Chondrocyte (in vitro differentiated cells): ENCODE results near the gene GAK. TPM values are rescaled to one million over a fixed set of nuclear protein-coding genes. Genes with fewer than 3 reads are reported as not detected.
A peak's percentile ranks its signal among the peaks of the same experiment; 100 is the strongest.

ENCODE experiments used
- DNase-seq: peaks from one replicate; pipeline ENCODE4 v3.0.0; 2021; ENCODE audit warnings: mixed read lengths, low spot score
- H3K27ac Mint-ChIP-seq: one replicate; pipeline ENCODE4 v1.8.0; 2021; ENCODE audit warnings: mild to moderate bottlenecking, moderate library complexity, mixed read lengths; ENCODE audit not compliant: unreplicated experiment
- H3K27me3 Mint-ChIP-seq: 2 replicates; pipeline ENCODE4 v1.8.0; 2021; ENCODE audit warnings: low read depth, mixed read lengths
- H3K36me3 Mint-ChIP-seq: 2 replicates; pipeline ENCODE4 v1.8.0; 2021; ENCODE audit warnings: low read depth, mixed read lengths
- H3K4me1 Mint-ChIP-seq: 2 replicates; pipeline ENCODE4 v1.8.0; 2021; ENCODE audit warnings: low read depth, mild to moderate bottlenecking, mixed read lengths
- H3K4me3 Mint-ChIP-seq: one replicate; pipeline ENCODE4 v1.8.0; 2021; ENCODE audit warnings: mild to moderate bottlenecking, moderate library complexity, mixed read lengths; ENCODE audit not compliant: unreplicated experiment
- H3K9me3 Mint-ChIP-seq: 2 replicates; pipeline ENCODE4 v1.8.0; 2021; ENCODE audit warnings: low read depth, mixed read lengths
- total RNA-seq: library from RNA; stranded (reverse); gene quantifications from 3 replicates; pipeline ENCODE4 v1.2.1, GENCODE V29; 2021
- TF ChIP-seq, protein P1 (sequence below): fragments of 200-600 bp; sonication (generic); IDR thresholded peaks from 2 replicates; pipeline ENCODE4 v1.5.0; 2021; ENCODE audit warnings: antibody characterized with exemption, mild to moderate bottlenecking, moderate library complexity

The GAK gene
- total RNA-seq, 1 donor from 2014 or later, result 61.4 TPM

DNA sequence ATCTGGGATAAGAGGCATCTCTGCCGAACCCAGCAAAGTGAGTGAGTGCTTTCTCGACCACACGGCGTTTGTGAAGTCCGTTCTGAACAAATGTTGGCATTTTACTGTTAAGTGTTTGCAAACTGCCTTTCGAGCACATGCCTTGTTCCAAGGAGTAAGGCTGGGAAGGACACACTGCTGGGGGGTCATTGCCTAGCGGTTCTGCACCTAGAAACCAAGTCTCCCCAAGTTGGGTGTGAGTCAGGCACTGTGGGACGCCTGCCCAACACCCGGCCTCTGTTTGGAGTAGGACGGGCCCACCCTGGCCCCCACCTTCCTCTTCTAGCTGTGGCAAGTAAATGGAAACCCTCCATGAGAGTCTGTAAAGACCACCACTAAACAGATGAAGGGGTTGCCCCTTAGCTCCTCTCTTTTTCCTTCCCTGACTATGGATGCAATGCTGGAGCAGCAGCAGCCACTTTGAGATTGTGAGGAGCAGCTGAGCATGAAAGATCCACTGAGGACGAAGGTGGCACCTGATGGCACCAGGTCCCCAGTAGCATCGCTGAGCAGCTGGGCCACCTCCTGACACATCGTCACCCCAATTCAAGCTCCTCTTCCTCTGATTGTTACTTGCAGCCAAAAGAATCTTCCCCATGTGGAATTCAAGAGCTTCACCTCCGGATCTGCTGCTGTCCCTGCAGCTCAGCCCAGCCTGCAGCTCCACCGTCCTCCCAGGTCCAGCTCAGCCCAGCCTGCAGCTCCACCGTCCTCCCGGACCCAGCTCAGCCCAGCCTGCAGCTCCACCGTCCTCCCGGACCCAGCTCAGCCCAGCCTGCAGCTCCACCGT, 112.5 kb downstream of the GAK start:
- Mint-ChIP-seq H3K9me3 (no peaks in the 10 kb centered on the region), H3K4me1 (no peaks in the 10 kb centered on the region), H3K27ac (no peak overlapping the region), H3K4me3 (no peak overlapping the region), H3K36me3 (no peaks in the 10 kb centered on the region), H3K27me3 (peaks cover 54% of the 10 kb centered on the region)
- TF ChIP-seq, protein P1, sequence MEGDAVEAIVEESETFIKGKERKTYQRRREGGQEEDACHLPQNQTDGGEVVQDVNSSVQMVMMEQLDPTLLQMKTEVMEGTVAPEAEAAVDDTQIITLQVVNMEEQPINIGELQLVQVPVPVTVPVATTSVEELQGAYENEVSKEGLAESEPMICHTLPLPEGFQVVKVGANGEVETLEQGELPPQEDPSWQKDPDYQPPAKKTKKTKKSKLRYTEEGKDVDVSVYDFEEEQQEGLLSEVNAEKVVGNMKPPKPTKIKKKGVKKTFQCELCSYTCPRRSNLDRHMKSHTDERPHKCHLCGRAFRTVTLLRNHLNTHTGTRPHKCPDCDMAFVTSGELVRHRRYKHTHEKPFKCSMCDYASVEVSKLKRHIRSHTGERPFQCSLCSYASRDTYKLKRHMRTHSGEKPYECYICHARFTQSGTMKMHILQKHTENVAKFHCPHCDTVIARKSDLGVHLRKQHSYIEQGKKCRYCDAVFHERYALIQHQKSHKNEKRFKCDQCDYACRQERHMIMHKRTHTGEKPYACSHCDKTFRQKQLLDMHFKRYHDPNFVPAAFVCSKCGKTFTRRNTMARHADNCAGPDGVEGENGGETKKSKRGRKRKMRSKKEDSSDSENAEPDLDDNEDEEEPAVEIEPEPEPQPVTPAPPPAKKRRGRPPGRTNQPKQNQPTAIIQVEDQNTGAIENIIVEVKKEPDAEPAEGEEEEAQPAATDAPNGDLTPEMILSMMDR, result no peak
- no peak for DNase-seq

DNA sequence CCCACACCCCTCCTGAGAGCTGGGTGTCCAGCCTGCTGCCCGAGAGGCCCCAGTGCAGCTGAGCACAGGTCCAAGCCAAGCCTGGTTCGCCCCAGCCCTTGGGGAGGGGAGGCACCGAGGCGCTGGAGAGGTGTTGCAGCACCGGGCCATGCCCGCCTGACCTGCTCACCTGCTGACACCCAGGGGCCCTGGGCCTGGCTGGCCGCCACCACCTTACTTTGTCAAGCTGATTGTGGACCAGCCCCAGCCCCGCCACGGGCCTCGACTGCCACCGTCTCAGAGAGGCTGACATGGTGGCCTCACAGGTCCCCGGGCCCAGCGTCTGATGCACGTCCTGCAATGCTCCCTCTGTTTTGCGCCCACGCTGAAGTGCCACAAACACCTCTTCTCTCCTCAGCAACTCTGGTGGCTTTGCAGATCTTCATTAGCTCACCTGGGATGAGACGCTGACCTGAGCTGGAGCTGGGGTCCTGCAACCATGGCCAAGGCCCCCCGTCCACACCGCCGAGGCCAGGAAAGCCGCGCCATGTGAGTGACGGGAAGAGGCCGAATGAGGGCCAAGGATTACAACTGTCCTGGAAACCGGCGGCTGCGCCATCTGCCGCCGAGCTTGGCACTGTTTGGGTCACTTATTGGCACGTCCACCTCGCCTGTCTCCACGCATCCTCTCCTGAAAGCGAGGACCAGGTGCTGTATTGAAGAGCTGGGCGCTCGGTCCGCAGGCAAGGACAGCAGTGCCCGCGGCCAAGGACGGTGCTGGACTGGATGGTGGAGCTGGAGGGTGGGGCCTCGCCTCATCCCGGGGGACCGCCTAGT, 113.8 kb downstream of the GAK start:
- TF ChIP-seq, protein P1, result no peak
- Mint-ChIP-seq H3K27me3 (peaks cover 58% of the 10 kb centered on the region), H3K4me1 (no peaks in the 10 kb centered on the region), H3K27ac (no peak overlapping the region), H3K4me3 (no peak overlapping the region), H3K36me3 (no peaks in the 10 kb centered on the region), H3K9me3 (no peaks in the 10 kb centered on the region)
- DNase-seq, result no peak

DNA sequence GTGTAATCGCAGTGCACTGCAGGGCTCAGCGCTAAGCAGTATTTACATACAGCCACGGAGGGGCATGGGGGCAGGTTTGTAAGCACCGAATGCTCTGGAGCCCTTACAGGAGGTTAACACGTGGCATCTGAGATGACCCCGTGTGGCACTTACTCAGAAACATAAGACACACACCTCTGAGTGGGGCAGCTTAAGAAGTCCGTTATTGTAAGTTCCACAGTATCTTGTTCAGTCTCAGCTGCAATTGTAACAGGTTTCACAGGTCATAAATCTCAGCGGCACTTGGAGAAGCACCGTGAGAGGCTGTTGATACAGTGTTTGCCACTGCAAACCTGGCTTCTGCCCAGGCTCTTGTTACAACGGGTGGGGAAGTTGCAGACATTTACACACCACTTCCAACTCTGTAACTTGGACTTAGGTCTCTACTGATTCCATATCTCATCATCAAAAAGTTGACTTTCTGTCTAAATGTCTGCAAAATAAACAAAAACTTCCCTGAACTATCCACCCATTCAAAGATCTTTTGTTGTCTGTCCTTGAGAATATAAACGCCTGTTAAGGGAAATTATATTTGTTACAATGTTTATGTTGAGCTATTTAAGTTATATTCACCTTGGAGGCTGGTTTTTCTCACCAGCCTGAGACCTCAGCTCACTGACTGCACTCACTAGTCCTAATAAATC, 116.5 kb downstream of the GAK start:
- TF ChIP-seq, protein P1, result no peak
- Mint-ChIP-seq H3K9me3 (no peaks in the 10 kb centered on the region), H3K27ac (no peak overlapping the region), H3K36me3 (no peaks in the 10 kb centered on the region), H3K4me1 (no peaks in the 10 kb centered on the region), H3K27me3 (peaks cover 56% of the 10 kb centered on the region), H3K4me3 (no peak overlapping the region)
- peak; percentile 35 for DNase-seq

DNA sequence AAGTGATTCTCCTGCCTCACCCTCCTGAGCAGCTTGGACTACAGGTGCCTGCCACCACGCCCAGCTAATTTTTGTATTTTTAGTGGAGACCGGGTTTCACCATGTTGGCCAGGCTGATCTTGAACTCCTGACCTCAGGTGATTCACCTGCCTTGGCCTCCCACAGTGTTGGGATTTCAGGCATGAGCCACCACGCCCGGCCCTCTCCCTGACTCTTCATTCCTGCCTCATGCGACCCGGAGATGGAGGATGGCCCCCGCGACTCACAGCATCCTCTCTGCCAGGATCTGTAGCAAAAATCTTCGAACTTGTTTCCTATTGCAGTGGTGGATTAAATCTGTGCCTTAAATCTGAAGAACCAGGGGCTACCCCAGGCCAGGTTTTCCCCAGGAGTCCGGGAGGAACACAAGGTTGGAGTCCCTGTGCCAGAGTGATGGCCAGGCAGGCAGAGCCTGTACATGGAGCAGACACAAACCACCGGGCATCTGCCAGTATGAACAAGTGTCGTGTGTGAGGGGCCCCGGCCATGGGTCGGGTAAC, 117.7 kb downstream of the GAK start:
- Mint-ChIP-seq H3K4me3 (no peak overlapping the region), H3K27me3 (peaks cover 54% of the 10 kb centered on the region), H3K9me3 (no peaks in the 10 kb centered on the region), H3K27ac (no peak overlapping the region), H3K4me1 (no peaks in the 10 kb centered on the region), H3K36me3 (no peaks in the 10 kb centered on the region)
- DNase-seq, result peak; percentile 70
- TF ChIP-seq, protein P1, result no peak

DNA sequence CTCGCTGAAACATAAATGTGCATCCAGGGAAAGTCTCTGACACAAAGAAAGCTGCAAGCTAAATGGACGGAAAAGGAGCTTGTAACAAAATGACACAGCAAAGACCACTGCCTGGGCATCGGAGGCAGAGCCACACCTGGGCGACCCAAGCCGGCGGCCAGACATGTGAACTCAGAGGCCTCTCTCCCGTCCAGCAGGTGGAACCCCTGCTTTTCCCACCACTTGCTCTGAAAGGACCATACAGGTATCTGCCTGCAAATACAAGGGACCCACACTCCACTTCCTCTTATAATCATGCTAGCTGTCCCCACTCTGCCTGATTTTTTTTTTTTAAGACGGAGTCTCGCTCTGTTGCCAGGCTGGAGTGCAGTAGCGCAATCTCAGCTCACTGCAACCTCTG, 118.2 kb downstream of the GAK start:
- H3K27ac Mint-ChIP-seq, result no peak overlapping the region
- no peak overlapping the region for H3K4me3 Mint-ChIP-seq
- no peaks in the 10 kb centered on the region for H3K4me1 Mint-ChIP-seq
- H3K36me3 Mint-ChIP-seq, result no peaks in the 10 kb centered on the region
- H3K9me3 Mint-ChIP-seq, result no peaks in the 10 kb centered on the region
- TF ChIP-seq, protein P1, result no peak
- H3K27me3 Mint-ChIP-seq, result peaks cover 50% of the 10 kb centered on the region
- DNase-seq, result peak; percentile 59
